Activated T-cell treated with anti-CD3 and anti-CD28 coated beads, Interleukin-2, amount 50 U/mL, for 72 hours (primary cell): ENCODE results near the gene ITGB6. TPM values are rescaled to one million over a fixed set of nuclear protein-coding genes. Genes with fewer than 3 reads are reported as not detected.
"Not testable (repeated sequence)": the region's sequence is repeated elsewhere in the genome, so short reads cannot be mapped to it uniquely, and the experiment has no call there.

Source experiments
- ATAC-seq, 2 donors: fragments of 150-1000 bp; cut with Tn5 transposase; replicated peaks in 1 of 2; 2 replicates each; pipeline ENCODE4 v1.10.0; 2021; ENCODE audit warnings: moderate library complexity in 2 of 2, mild to moderate bottlenecking in 1 of 2
- DNase-seq, 2 donors: peaks; one replicate each; pipeline ENCODE4 v3.0.0; 2021 to 2022; ENCODE audit warnings: mixed read lengths in 1 of 2
- H3K27ac Mint-ChIP-seq: one replicate; pipeline ENCODE4 v1.8.0; 2022; ENCODE audit warnings: mild to moderate bottlenecking, moderate library complexity, mixed read lengths
- H3K27me3 Mint-ChIP-seq: one replicate; pipeline ENCODE4 v1.8.0; 2022; ENCODE audit warnings: low read depth, mixed read lengths
- H3K36me3 Mint-ChIP-seq, 2 donors: one replicate each; pipeline ENCODE4 v1.8.0; 2022; ENCODE audit warnings: mixed read lengths in 2 of 2, mild to moderate bottlenecking in 1 of 2; ENCODE audit not compliant: insufficient read depth in 2 of 2
- H3K4me1 Mint-ChIP-seq: one replicate; pipeline ENCODE4 v1.8.0; 2022; ENCODE audit warnings: low read depth, mixed read lengths
- H3K4me3 Mint-ChIP-seq, 2 donors: one replicate each; pipeline ENCODE4 v1.8.0; 2022; ENCODE audit warnings: mild to moderate bottlenecking in 2 of 2, mixed read lengths in 2 of 2, moderate library complexity in 2 of 2
- H3K9me3 Mint-ChIP-seq, 2 donors: one replicate each; pipeline ENCODE4 v1.8.0; 2022; ENCODE audit warnings: mixed read lengths in 2 of 2
- total RNA-seq, 2 donors: library from RNA; stranded (reverse); gene quantifications; one replicate each; pipeline ENCODE4 v1.2.3, GENCODE V29; 2022

The ITGB6 gene
- total RNA-seq, 2 donors from 2014 or later = not detected

GRCh38 chr2:160194946-160195345, 5.1 kb downstream of the ITGB6 start:
- peak; percentile 17 to 19 for DNase-seq
- no peak overlapping the region for H3K4me3 Mint-ChIP-seq
- no peaks in the 10 kb centered on the region for H3K9me3 Mint-ChIP-seq
- H3K27ac Mint-ChIP-seq = no peak overlapping the region
- H3K4me1 Mint-ChIP-seq = no peaks in the 10 kb centered on the region
- peaks cover 11% of the 10 kb centered on the region for H3K27me3 Mint-ChIP-seq
- ATAC-seq = peak; percentile 79 to 82
- no peaks in the 10 kb centered on the region for H3K36me3 Mint-ChIP-seq

- DNase-seq (no peak), ATAC-seq (no peak)
- Mint-ChIP-seq H3K4me3 (no peak overlapping the region), H3K4me1 (no peaks in the 10 kb centered on the region), H3K9me3 (no peaks in the 10 kb centered on the region), H3K36me3 (no peaks in the 10 kb centered on the region), H3K27me3 (peaks cover 11% of the 10 kb centered on the region), H3K27ac (no peak overlapping the region)
Observed at GRCh38 chr2:160194351-160194750, 5.7 kb downstream of the ITGB6 start.

- peak overlapping the region; percentile 72 for H3K27ac Mint-ChIP-seq
Observed at GRCh38 chr2:160181146-160181836, 18.8 kb downstream of the ITGB6 start.

GRCh38 chr2:160180690-160181089, 19.4 kb downstream of the ITGB6 start:
- not testable (repeated sequence) for H3K27me3 Mint-ChIP-seq, DNase-seq, H3K4me1 Mint-ChIP-seq, ATAC-seq, H3K27ac Mint-ChIP-seq, H3K36me3 Mint-ChIP-seq, H3K9me3 Mint-ChIP-seq, H3K4me3 Mint-ChIP-seq

More at GRCh38 chr2:160181146-160181836, 18.8 kb downstream of the ITGB6 start:
- H3K4me3 Mint-ChIP-seq = peak overlapping the region; percentile 36 to 53
- DNase-seq = peak; percentile 35 to 36
- not testable (repeated sequence) for H3K4me1 Mint-ChIP-seq, H3K9me3 Mint-ChIP-seq, ATAC-seq, H3K27me3 Mint-ChIP-seq, H3K36me3 Mint-ChIP-seq

GRCh38 chr2:160180172-160180571, 19.9 kb downstream of the ITGB6 start:
- ATAC-seq (no peak), DNase-seq (no peak)
- peaks cover 8% of the 10 kb centered on the region for H3K4me1 Mint-ChIP-seq
- H3K36me3 Mint-ChIP-seq = peaks cover 3 to 4% of the 10 kb centered on the region in 2 donors
- H3K27me3 Mint-ChIP-seq = peaks cover 6% of the 10 kb centered on the region
- no peak overlapping the region for H3K4me3 Mint-ChIP-seq
- no peak overlapping the region for H3K27ac Mint-ChIP-seq
- H3K9me3 Mint-ChIP-seq = peaks cover 2 to 6% of the 10 kb centered on the region in 2 donors

- Mint-ChIP-seq H3K36me3 (no peaks in the 10 kb centered on the region), H3K4me1 (no peaks in the 10 kb centered on the region), H3K4me3 (no peak overlapping the region), H3K27me3 (no peaks in the 10 kb centered on the region), H3K9me3 (no peaks in the 10 kb centered on the region), H3K27ac (no peak overlapping the region)
- ATAC-seq = no peak
- no peak for DNase-seq
Observed at GRCh38 chr2:160175169-160176134, 24.6 kb downstream of the ITGB6 start.

GRCh38 chr2:160174322-160174721, 25.8 kb downstream of the ITGB6 start:
- DNase-seq (no peak), ATAC-seq (no peak)
- no peaks in the 10 kb centered on the region for H3K4me1 Mint-ChIP-seq
- no peaks in the 10 kb centered on the region for H3K36me3 Mint-ChIP-seq
- H3K4me3 Mint-ChIP-seq = no peak overlapping the region
- H3K9me3 Mint-ChIP-seq = no peaks in the 10 kb centered on the region
- no peak overlapping the region for H3K27ac Mint-ChIP-seq
- H3K27me3 Mint-ChIP-seq = no peaks in the 10 kb centered on the region

- H3K4me1 Mint-ChIP-seq = no peaks in the 10 kb centered on the region
- no peak overlapping the region for H3K4me3 Mint-ChIP-seq
- H3K9me3 Mint-ChIP-seq = no peaks in the 10 kb centered on the region
- no peak for ATAC-seq
- DNase-seq = no peak
- no peaks in the 10 kb centered on the region for H3K36me3 Mint-ChIP-seq
- H3K27ac Mint-ChIP-seq = no peak overlapping the region
- H3K27me3 Mint-ChIP-seq = no peaks in the 10 kb centered on the region
Observed at GRCh38 chr2:160169988-160170387, 30.1 kb downstream of the ITGB6 start.

GRCh38 chr2:160169471-160169870, 30.6 kb downstream of the ITGB6 start:
- Mint-ChIP-seq H3K27ac (no peak overlapping the region), H3K9me3 (no peaks in the 10 kb centered on the region), H3K4me1 (no peaks in the 10 kb centered on the region), H3K36me3 (no peaks in the 10 kb centered on the region), H3K4me3 (no peak overlapping the region), H3K27me3 (no peaks in the 10 kb centered on the region)
- DNase-seq (no peak), ATAC-seq (no peak)

- DNase-seq (no peak), ATAC-seq (no peak)
- H3K4me3 Mint-ChIP-seq = no peak overlapping the region
- no peaks in the 10 kb centered on the region for H3K9me3 Mint-ChIP-seq
- H3K27ac Mint-ChIP-seq = no peak overlapping the region
- no peaks in the 10 kb centered on the region for H3K4me1 Mint-ChIP-seq
- no peaks in the 10 kb centered on the region for H3K27me3 Mint-ChIP-seq
- H3K36me3 Mint-ChIP-seq = no peaks in the 10 kb centered on the region
Observed at GRCh38 chr2:160168878-160169277, 31.2 kb downstream of the ITGB6 start.

GRCh38 chr2:160167089-160167740, 32.9 kb downstream of the ITGB6 start:
- Mint-ChIP-seq H3K36me3 (no peaks in the 10 kb centered on the region), H3K4me1 (no peaks in the 10 kb centered on the region), H3K27ac (no peak overlapping the region), H3K27me3 (no peaks in the 10 kb centered on the region), H3K4me3 (no peak overlapping the region), H3K9me3 (no peaks in the 10 kb centered on the region)
- no peak for DNase-seq
- no peak for ATAC-seq

GRCh38 chr2:160165996-160166395, 34.1 kb downstream of the ITGB6 start:
- Mint-ChIP-seq H3K4me1 (no peaks in the 10 kb centered on the region), H3K27ac (no peak overlapping the region), H3K36me3 (no peaks in the 10 kb centered on the region), H3K9me3 (no peaks in the 10 kb centered on the region), H3K4me3 (no peak overlapping the region), H3K27me3 (no peaks in the 10 kb centered on the region)
- ATAC-seq (no peak), DNase-seq (no peak)

- H3K27ac Mint-ChIP-seq = no peak overlapping the region
- no peak overlapping the region for H3K4me3 Mint-ChIP-seq
- ATAC-seq = no peak
- H3K27me3 Mint-ChIP-seq = no peaks in the 10 kb centered on the region
- no peak for DNase-seq
- no peaks in the 10 kb centered on the region for H3K9me3 Mint-ChIP-seq
- no peaks in the 10 kb centered on the region for H3K4me1 Mint-ChIP-seq
- H3K36me3 Mint-ChIP-seq = no peaks in the 10 kb centered on the region
Observed at GRCh38 chr2:160165081-160165480, 35.0 kb downstream of the ITGB6 start.
